Measurements from ENCODE around the gene RAPGEF4.
"Not testable (repeated sequence)": the region's sequence is repeated elsewhere in the genome, so short reads cannot be mapped to it uniquely, and the experiment has no call there.

The RAPGEF4 gene

GRCh38 chr2:173062801-173063200, 327.2 kb downstream of the RAPGEF4 start:
- DNase-seq (ENCODE audit: low read depth): no peak

GRCh38 chr2:173064151-173064805, 328.6 kb downstream of the RAPGEF4 start:
- DNase-seq (ENCODE audit: low read depth): no peak

GRCh38 chr2:173066887-173067676, 331.4 kb downstream of the RAPGEF4 start:
- no peak for DNase-seq (ENCODE audit: low read depth)

- DNase-seq (ENCODE audit: low read depth): no peak
These were observed 339.6 kb downstream of the RAPGEF4 start for GRCh38 chr2:173075056-173075780.

GRCh38 chr2:173075781-173076580, 340.3 kb downstream of the RAPGEF4 start, which contains the start of gene MAP3K20:
TSS of gene MAP3K20 (plus strand) at chr2:173075846. CDS start at chr2:173091032, 15,186 bp downstream.
- peak; percentile 27 for DNase-seq (ENCODE audit: low read depth)

- DNase-seq (ENCODE audit: low read depth): no peak
These were observed 341.1 kb downstream of the RAPGEF4 start for GRCh38 chr2:173076581-173077345.

GRCh38 chr2:173077506-173078177, 342.0 kb downstream of the RAPGEF4 start:
- DNase-seq (ENCODE audit: low read depth): no peak

GRCh38 chr2:173079141-173079540, 343.5 kb downstream of the RAPGEF4 start:
- no peak for DNase-seq (ENCODE audit: low read depth)

- no peak for DNase-seq (ENCODE audit: low read depth)
These were observed 344.6 kb downstream of the RAPGEF4 start for GRCh38 chr2:173079973-173080860.

GRCh38 chr2:173086518-173087213, 351.0 kb downstream of the RAPGEF4 start:
- DNase-seq (ENCODE audit: low read depth): no peak

GRCh38 chr2:173087214-173087581, 351.6 kb downstream of the RAPGEF4 start:
- no peak for DNase-seq (ENCODE audit: low read depth)

GRCh38 chr2:173087793-173088496, 352.3 kb downstream of the RAPGEF4 start:
- no peak for DNase-seq (ENCODE audit: low read depth)

GRCh38 chr2:173090276-173090877, 354.7 kb downstream of the RAPGEF4 start:
- DNase-seq (ENCODE audit: low read depth): no peak

- DNase-seq (ENCODE audit: low read depth): no peak
These were observed 355.5 kb downstream of the RAPGEF4 start for GRCh38 chr2:173090973-173091660.

GRCh38 chr2:173091910-173092309, 356.3 kb downstream of the RAPGEF4 start:
- no peak for DNase-seq (ENCODE audit: low read depth)

GRCh38 chr2:173092844-173093402, 357.3 kb downstream of the RAPGEF4 start:
- DNase-seq (ENCODE audit: low read depth): no peak

- DNase-seq (ENCODE audit: low read depth): not testable (repeated sequence)
These were observed 358.0 kb downstream of the RAPGEF4 start for GRCh38 chr2:173093617-173094016.
